Ascending aorta (tissue), 2 donors: ENCODE results near the gene BANF2. TPM values are rescaled to one million over a fixed set of nuclear protein-coding genes. Genes with fewer than 3 reads are reported as not detected.

Experiments
- DNase-seq, 2 donors: peaks; one replicate each; pipeline ENCODE4 v3.0.0-alpha.2; 2019; ENCODE audit warnings: low spot score in 2 of 2
- H3K27ac ChIP-seq, 2 donors: fragments of 200-600 bp; sonication (generic); one replicate each; pipeline ENCODE4 v1.5.1; 2016 to 2017; ENCODE audit warnings: mild to moderate bottlenecking in 1 of 2
- H3K27me3 ChIP-seq: fragments of 200-600 bp; sonication (generic); one replicate; pipeline ENCODE4 v1.5.1; 2017
- H3K36me3 ChIP-seq, 2 donors: fragments of 200-600 bp; sonication (generic); one replicate each; pipeline ENCODE4 v1.5.1; 2016
- H3K4me1 ChIP-seq, 2 donors: fragments of 200-600 bp; sonication (generic); one replicate each; pipeline ENCODE4 v1.5.1; 2016 to 2017; ENCODE audit warnings: mild to moderate bottlenecking in 1 of 2
- H3K4me3 ChIP-seq, 2 donors: fragments of 200-600 bp; sonication (generic); one replicate each; pipeline ENCODE4 v1.5.1; 2016 to 2017; ENCODE audit warnings: mild to moderate bottlenecking in 1 of 2
- H3K9me3 ChIP-seq, 2 donors: fragments of 200-600 bp; sonication (generic); one replicate each; pipeline ENCODE4 v1.5.1; 2016
- intact Hi-C: fragments of 100-400 bp; cut with DNase I; formaldehyde crosslinking; loops from one replicate; pipeline ENCODE4 v1.15.1; 2023
- total RNA-seq: library from RNA; depleted of rRNA; stranded (reverse); fragments of >200 nt; gene quantifications from one replicate; pipeline ENCODE4 v1.1.0, GENCODE V29; 2016
- TF ChIP-seq, protein P1 (sequence below), 3 experiments: fragments of 200-600 bp in 2 of 3; fragments of 450-650 bp in 1 of 3; sonication (generic) in 2 of 3; IDR thresholded peaks; one replicate each; pipeline ENCODE4 v1.5.1; 2016 to 2019; ENCODE audit warnings: antibody characterized with exemption in 3 of 3, mild to moderate bottlenecking in 1 of 3, moderate library complexity in 1 of 3

Gene BANF2
- total RNA-seq, 1 donor from 2014 or later, result not detected

GRCh38 chr20:17709361-17710293 lies 9.9 kb downstream of the BANF2 start:
- intact Hi-C loops, result no loop called here
- Histone ChIP-seq H3K9me3 (no peaks in the 10 kb centered on the region), H3K27me3 (no peaks in the 10 kb centered on the region), H3K27ac (no peak overlapping the region), H3K36me3 (no peaks in the 10 kb centered on the region), H3K4me3 (no peak overlapping the region), H3K4me1 (peaks cover 0 to 3% of the 10 kb centered on the region in 2 donors)
- no peak for DNase-seq
- TF ChIP-seq, protein P1, sequence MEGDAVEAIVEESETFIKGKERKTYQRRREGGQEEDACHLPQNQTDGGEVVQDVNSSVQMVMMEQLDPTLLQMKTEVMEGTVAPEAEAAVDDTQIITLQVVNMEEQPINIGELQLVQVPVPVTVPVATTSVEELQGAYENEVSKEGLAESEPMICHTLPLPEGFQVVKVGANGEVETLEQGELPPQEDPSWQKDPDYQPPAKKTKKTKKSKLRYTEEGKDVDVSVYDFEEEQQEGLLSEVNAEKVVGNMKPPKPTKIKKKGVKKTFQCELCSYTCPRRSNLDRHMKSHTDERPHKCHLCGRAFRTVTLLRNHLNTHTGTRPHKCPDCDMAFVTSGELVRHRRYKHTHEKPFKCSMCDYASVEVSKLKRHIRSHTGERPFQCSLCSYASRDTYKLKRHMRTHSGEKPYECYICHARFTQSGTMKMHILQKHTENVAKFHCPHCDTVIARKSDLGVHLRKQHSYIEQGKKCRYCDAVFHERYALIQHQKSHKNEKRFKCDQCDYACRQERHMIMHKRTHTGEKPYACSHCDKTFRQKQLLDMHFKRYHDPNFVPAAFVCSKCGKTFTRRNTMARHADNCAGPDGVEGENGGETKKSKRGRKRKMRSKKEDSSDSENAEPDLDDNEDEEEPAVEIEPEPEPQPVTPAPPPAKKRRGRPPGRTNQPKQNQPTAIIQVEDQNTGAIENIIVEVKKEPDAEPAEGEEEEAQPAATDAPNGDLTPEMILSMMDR (IDR thresholded peaks at IDR 0.05), result no peak

GRCh38 chr20:17710379-17711266 lies 10.9 kb downstream of the BANF2 start:
- DNase-seq, result no peak
- no peaks in the 10 kb centered on the region for H3K9me3 ChIP-seq
- no peak overlapping the region for H3K27ac ChIP-seq
- peaks cover 0 to 3% of the 10 kb centered on the region in 2 donors for H3K4me1 ChIP-seq
- intact Hi-C loops, result no loop called here
- TF ChIP-seq, protein P1 (IDR thresholded peaks at IDR 0.05), result no peak
- H3K27me3 ChIP-seq, result no peaks in the 10 kb centered on the region
- no peaks in the 10 kb centered on the region for H3K36me3 ChIP-seq
- no peak overlapping the region for H3K4me3 ChIP-seq

DNA sequence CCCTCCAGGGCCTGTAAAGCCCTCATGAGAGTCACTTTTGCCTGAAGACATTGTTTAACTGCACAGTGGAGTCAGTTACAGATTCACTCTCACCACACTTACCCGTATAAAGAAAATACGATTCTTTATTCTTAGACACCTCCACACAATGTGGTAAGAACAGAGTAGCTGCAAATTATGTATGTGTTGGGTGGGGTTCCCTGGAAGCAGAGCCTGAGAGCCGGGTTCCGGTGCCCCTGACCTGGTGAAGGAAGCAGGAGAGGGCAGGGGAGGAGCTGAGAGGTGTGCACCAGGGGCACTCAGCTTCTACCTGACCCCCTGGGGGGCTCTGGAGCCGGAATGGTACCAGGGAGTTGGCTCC lies 11.5 kb downstream of the BANF2 start:
- intact Hi-C loops, result no loop called here
- TF ChIP-seq, protein P1 (IDR thresholded peaks at IDR 0.05), result no peak
- H3K27ac ChIP-seq, result no peak overlapping the region

DNA sequence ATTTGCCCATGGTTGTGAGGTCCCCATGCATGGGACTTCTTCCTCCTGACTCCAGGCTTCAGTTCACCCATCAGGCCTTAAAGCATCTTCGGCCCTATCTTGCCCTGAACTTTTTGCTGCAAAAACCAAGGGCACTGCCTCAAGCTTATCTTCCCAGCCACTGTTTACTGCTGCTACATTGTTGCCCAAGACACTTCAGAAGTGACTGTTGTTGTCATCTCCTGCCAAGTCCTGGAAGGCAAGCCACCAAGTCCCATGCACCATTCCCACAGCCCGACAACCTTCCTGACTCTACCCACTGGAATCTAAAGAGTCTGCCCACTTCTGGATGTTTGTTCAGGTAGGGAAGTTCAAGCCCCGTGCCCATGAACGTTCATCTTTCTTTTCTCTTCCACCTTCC lies 12.4 kb downstream of the BANF2 start:
- TF ChIP-seq, protein P1 (IDR thresholded peaks at IDR 0.05), result no peak
- intact Hi-C loops, result no loop called here
- H3K9me3 ChIP-seq, result no peaks in the 10 kb centered on the region

More for the DNA sequence above, 11.5 kb downstream of the BANF2 start:
- Histone ChIP-seq H3K36me3 (no peaks in the 10 kb centered on the region), H3K4me3 (no peak overlapping the region), H3K9me3 (no peaks in the 10 kb centered on the region), H3K27me3 (no peaks in the 10 kb centered on the region), H3K4me1 (peaks cover 0 to 3% of the 10 kb centered on the region in 2 donors)
- DNase-seq, result no peak

DNA sequence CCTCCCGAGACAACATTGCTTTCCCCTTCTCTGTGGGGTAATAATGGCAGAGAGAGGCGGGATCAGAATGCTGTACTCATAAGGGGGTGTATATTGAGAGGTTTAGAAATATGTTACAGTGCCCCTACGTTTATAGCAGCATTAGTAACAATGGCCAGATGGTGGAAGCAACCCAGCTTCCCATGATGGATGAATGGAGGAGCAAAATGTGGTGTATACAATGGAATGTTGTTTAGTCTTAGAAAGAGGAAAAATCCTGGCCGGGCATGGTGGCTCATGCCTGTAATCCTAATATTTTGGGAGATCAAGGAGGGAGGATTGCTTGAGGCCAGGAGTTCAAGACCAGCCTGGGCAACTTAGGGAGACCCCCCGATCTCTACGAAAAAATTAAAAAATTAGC lies 12.9 kb downstream of the BANF2 start:
- DNase-seq, result no peak
- no peak overlapping the region for H3K27ac ChIP-seq
- intact Hi-C loops, result no loop called here
- no peak overlapping the region for H3K4me3 ChIP-seq
- H3K27me3 ChIP-seq, result no peaks in the 10 kb centered on the region
- TF ChIP-seq, protein P1 (IDR thresholded peaks at IDR 0.05), result no peak
- H3K36me3 ChIP-seq, result no peaks in the 10 kb centered on the region
- H3K9me3 ChIP-seq, result no peaks in the 10 kb centered on the region
- peaks cover 0 to 3% of the 10 kb centered on the region in 2 donors for H3K4me1 ChIP-seq

More for the DNA sequence above, 12.4 kb downstream of the BANF2 start:
- H3K27ac ChIP-seq, result no peak overlapping the region
- no peaks in the 10 kb centered on the region for H3K27me3 ChIP-seq
- H3K4me1 ChIP-seq, result peaks cover 0 to 3% of the 10 kb centered on the region in 2 donors
- no peak for DNase-seq
- no peaks in the 10 kb centered on the region for H3K36me3 ChIP-seq
- no peak overlapping the region for H3K4me3 ChIP-seq
